Measurements from ENCODE around the gene TNFRSF4. TPM values are rescaled to one million over a fixed set of nuclear protein-coding genes. Genes with fewer than 3 reads are reported as not detected.

Gene TNFRSF4
- total and polyA plus RNA-seq, 7 donors, result 0.95 to 8.6 (median 1.2) TPM; not detected in 2

DNA sequence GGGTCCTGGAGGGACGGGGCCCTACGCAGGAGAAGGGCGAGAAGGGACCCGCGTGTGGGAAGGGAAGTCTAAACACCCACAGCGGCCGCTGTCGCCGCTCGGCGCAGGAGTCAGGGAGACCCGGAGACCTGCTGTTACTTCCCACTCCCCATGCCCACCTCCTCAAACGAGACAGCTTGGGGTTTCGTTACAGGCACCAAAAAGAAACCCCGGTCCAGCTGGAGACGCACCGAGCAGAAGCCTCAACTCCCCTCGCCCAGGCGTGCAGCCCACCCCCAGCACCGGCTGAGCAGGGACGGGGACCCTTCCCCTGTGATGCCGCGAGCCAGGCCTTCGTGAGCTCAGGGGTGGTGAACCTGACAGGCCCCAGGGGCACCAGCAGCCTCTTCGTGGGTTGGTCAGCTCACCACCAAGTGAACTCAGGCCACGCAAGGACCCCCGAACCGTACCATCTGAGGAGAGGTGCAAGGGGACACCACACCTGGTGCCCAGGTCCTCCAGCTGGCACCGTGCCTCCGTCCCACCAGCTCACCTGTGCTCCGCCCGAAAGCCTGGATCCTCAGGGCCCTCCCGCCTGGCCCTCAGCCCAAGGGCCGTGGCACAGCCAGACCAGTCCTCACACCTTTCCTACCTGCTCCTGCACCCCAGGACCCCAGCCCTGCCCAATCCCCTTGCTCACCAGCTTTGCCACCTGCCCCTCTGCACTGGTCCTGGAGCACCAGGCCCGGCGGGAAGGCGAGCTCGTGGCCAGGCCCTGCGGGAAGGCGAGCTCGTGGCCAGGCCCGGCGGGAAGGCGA is 12.8 kb upstream of the TNFRSF4 start:
- no peak overlapping the region for H3K27ac ChIP-seq
- H3K27me3 ChIP-seq, result no peaks in the 10 kb centered on the region
- H3K9me3 ChIP-seq, result no peaks in the 10 kb centered on the region
- H3K4me3 ChIP-seq, result no peak overlapping the region
- H3K36me3 ChIP-seq, result peaks cover 31 to 73% (median 55%) of the 10 kb centered on the region in 4 donors
- 91 to 93% methylated on average over 44 of the region's 44 CpGs for WGBS, 2 donors
- TF ChIP-seq EP300 (IDR thresholded peaks at IDR 0.05) (no peak), POLR2A (IDR thresholded peaks at IDR 0.05) (no peak), POLR2AphosphoS5 (IDR thresholded peaks at IDR 0.05) (no peak)
- TF ChIP-seq, protein P1, sequence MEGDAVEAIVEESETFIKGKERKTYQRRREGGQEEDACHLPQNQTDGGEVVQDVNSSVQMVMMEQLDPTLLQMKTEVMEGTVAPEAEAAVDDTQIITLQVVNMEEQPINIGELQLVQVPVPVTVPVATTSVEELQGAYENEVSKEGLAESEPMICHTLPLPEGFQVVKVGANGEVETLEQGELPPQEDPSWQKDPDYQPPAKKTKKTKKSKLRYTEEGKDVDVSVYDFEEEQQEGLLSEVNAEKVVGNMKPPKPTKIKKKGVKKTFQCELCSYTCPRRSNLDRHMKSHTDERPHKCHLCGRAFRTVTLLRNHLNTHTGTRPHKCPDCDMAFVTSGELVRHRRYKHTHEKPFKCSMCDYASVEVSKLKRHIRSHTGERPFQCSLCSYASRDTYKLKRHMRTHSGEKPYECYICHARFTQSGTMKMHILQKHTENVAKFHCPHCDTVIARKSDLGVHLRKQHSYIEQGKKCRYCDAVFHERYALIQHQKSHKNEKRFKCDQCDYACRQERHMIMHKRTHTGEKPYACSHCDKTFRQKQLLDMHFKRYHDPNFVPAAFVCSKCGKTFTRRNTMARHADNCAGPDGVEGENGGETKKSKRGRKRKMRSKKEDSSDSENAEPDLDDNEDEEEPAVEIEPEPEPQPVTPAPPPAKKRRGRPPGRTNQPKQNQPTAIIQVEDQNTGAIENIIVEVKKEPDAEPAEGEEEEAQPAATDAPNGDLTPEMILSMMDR (IDR thresholded peaks at IDR 0.05), result no peak
- intact Hi-C loops (cut with DNase I), result no loop called here
- H3K4me1 ChIP-seq, result peaks cover 0 to 34% (median 22%) of the 10 kb centered on the region in 4 donors
- DNase-seq, result no peak

DNA sequence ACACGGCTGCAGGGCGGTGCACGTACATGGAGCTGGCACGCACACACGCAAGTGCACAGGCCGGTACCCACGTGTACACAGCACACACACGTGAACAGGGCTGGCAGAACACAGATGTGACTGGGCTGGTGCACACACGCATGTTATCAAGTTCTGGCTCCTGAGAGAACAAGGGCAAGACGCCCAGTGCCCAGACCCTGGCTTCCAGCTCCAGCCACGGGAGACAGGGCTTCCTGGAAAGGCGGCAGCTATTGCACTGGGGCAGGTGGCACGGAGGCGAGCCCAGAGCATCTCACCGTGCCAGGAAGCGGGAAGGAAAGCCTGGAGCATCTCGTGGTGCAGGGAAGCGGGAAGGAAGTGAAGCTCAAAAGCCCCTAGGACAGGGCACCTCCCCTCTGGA is 12.0 kb upstream of the TNFRSF4 start:
- H3K27me3 ChIP-seq, result no peaks in the 10 kb centered on the region
- no peak for DNase-seq
- intact Hi-C loops (cut with DNase I), result no loop called here
- H3K9me3 ChIP-seq, result no peaks in the 10 kb centered on the region
- H3K4me1 ChIP-seq, result peaks cover 0 to 32% (median 20%) of the 10 kb centered on the region in 4 donors
- H3K27ac ChIP-seq, result no peak overlapping the region
- TF ChIP-seq POLR2A (IDR thresholded peaks at IDR 0.05) (no peak), EP300 (IDR thresholded peaks at IDR 0.05) (no peak), POLR2AphosphoS5 (IDR thresholded peaks at IDR 0.05) (no peak)
- TF ChIP-seq, protein P1 (IDR thresholded peaks at IDR 0.05), result no peak
- H3K36me3 ChIP-seq, result peaks cover 39 to 82% (median 58%) of the 10 kb centered on the region in 4 donors
- WGBS, 2 donors, result 89 to 91% methylated on average over 18 of the region's 18 CpGs
- no peak overlapping the region for H3K4me3 ChIP-seq

DNA sequence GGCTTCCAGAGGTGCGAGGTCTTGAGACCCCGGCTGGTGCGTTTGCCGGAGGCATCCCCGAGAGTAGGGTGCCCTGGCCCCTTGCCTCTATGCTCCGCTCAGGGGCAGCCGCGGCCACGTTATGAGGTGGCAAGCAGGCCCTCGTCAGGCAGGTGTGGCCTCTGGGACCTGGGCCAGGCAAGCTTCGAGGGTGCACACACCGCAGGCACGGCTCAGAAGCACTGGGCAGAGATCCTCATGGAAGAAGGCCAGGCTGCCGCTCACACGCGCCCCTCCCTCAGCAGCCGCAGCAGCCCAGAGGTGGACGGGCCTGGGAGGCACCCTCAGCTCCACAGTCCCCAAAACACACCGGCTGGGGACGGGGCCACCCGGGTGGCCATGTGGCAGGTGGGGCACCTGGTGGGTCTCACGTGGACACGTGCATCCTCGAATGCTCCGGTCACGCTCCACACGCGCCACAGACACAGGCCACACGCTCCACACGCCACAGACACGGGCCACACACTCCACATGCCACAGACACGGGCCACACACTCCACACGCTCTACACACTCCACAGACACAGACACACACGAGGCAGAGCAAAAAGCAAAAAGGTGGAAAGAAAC is 11.4 kb upstream of the TNFRSF4 start:
- intact Hi-C loops (cut with DNase I), result no loop called here
- Histone ChIP-seq H3K36me3 (peaks cover 44 to 88% (median 61%) of the 10 kb centered on the region in 4 donors), H3K9me3 (no peaks in the 10 kb centered on the region), H3K4me3 (no peak overlapping the region), H3K27ac (no peak overlapping the region), H3K4me1 (peaks cover 0 to 26% (median 14%) of the 10 kb centered on the region in 4 donors), H3K27me3 (no peaks in the 10 kb centered on the region)
- WGBS, 2 donors, result 63 to 90% methylated on average over 34 of the region's 34 CpGs
- TF ChIP-seq, protein P1 (IDR thresholded peaks at IDR 0.05), result no peak
- TF ChIP-seq POLR2AphosphoS5 (IDR thresholded peaks at IDR 0.05), result no peak
- no peak for TF ChIP-seq EP300 (IDR thresholded peaks at IDR 0.05)
- no peak for TF ChIP-seq POLR2A (IDR thresholded peaks at IDR 0.05)
- no peak for DNase-seq

DNA sequence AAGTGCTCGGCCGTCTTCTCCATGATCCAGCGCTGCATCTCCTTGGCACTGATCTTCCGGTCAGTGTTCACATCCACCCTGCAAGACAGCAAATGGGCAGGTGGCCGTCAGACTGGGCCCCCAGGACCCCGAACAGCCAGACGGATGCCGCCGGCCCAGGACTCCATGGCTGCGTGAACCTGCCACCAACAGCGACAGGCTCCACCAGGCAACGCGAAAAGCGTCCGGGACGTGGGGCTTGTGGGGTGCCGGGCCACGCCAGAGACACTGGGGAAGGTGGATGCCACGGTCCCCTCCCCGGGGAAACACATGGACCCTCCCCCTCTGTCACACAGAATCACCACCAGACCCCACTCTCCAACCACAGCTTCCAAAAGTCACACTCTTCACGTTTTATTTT is 9.9 kb upstream of the TNFRSF4 start:
- intact Hi-C loops (cut with DNase I), result no loop called here
- TF ChIP-seq POLR2AphosphoS5 (IDR thresholded peaks at IDR 0.05), result no peak
- no peak for TF ChIP-seq EP300 (IDR thresholded peaks at IDR 0.05)
- no peak for TF ChIP-seq POLR2A (IDR thresholded peaks at IDR 0.05)
- TF ChIP-seq, protein P1 (IDR thresholded peaks at IDR 0.05), result no peak
- no peaks in the 10 kb centered on the region for H3K9me3 ChIP-seq
- no peak overlapping the region for H3K4me3 ChIP-seq
- peaks cover 0 to 12% (median 0%) of the 10 kb centered on the region in 4 donors for H3K4me1 ChIP-seq
- no peaks in the 10 kb centered on the region for H3K27me3 ChIP-seq
- H3K27ac ChIP-seq, result no peak overlapping the region
- WGBS, 2 donors, result 93 to 94% methylated on average over 21 of the region's 21 CpGs
- H3K36me3 ChIP-seq, result peaks cover 48 to 98% (median 63%) of the 10 kb centered on the region in 4 donors
- no peak for DNase-seq

Measured in sigmoid colon (tissue), 7 donors.